ENCODE measurements around the gene FHAD1.

DNA sequence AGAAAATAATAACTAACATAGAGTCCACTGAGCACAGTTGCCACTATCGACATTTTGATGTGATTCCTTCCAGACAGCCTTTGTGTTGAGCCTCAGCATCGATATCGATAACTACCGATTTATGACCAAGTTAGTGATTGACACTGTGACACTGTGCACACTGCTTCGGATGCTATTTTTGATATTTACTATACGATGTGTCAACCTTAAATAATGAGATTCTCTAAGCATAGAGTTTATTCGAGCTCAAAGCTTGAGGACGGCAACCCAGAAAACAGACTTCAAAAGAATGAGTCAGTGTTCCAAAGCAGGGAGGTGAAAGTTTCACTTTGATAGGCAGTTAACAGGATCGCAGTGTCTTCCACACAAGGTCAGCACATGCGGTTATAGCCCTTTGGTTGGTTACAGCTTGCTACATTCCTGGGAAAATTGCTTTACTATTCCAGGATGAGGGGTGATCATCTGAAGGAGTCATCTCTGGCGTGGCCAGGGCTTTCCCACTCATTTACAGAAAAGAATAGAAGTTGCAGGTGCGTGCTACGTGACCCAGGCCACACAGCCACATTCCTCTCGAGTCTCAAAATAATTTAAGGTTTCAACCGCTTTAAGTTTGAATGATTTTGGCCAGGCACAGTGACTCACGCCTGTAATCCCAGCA is 109.1 kb downstream of the FHAD1 start:
- TF ChIP-seq, protein P1, sequence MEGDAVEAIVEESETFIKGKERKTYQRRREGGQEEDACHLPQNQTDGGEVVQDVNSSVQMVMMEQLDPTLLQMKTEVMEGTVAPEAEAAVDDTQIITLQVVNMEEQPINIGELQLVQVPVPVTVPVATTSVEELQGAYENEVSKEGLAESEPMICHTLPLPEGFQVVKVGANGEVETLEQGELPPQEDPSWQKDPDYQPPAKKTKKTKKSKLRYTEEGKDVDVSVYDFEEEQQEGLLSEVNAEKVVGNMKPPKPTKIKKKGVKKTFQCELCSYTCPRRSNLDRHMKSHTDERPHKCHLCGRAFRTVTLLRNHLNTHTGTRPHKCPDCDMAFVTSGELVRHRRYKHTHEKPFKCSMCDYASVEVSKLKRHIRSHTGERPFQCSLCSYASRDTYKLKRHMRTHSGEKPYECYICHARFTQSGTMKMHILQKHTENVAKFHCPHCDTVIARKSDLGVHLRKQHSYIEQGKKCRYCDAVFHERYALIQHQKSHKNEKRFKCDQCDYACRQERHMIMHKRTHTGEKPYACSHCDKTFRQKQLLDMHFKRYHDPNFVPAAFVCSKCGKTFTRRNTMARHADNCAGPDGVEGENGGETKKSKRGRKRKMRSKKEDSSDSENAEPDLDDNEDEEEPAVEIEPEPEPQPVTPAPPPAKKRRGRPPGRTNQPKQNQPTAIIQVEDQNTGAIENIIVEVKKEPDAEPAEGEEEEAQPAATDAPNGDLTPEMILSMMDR (IDR thresholded peaks at IDR 0.05), result no peak
- TF ChIP-seq EZH2 (IDR thresholded peaks at IDR 0.05; ENCODE audit: borderline replicate concordance, insufficient read depth, low read depth, low read length, poor library complexity, severe bottlenecking), result no peak
